HS-27A (cell line): ENCODE measurements around the gene ADPGK.
"Not testable (repeated sequence)": the region's sequence is repeated elsewhere in the genome, so short reads cannot be mapped to it uniquely, and the experiment has no call there.

Experiments used
- DNase-seq: peaks from one replicate; pipeline ENCODE4 v3.0.0-alpha.2; 2012; ENCODE audit warnings: low read depth, missing footprints

ADPGK gene

GRCh38 chr15:72783640-72784455 lies at the start of gene ADPGK:
ADPGK (minus strand) TSS chr15:72783758; CDS start chr15:72783691, 67 bp downstream.
- DNase-seq: peak; percentile 90

DNA sequence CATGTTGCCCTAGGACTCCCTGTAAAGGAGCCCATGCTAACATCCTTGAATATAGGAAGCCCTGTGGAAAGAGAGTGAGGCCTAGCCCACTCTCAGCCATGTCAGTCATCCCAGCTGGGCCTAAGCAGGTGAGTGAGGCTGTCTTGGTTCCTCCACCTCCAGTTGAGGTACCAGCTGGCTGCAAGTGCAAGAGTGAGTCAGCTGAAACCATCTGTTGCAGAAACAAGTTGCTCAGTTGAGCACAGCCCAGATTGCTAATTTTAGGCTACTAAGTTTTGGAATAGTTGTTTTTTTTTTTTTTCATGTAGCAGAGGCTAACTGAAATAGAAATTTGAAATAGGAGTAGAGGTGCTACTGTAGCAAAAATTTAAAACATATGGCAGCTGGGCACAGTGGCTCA lies 43.7 kb upstream of the ADPGK start:
- DNase-seq: no peak

GRCh38 chr15:72826611-72827010 lies 43.1 kb upstream of the ADPGK start:
- no peak for DNase-seq

- DNase-seq: no peak
Measured at GRCh38 chr15:72825829-72826228, 42.3 kb upstream of the ADPGK start.

DNA sequence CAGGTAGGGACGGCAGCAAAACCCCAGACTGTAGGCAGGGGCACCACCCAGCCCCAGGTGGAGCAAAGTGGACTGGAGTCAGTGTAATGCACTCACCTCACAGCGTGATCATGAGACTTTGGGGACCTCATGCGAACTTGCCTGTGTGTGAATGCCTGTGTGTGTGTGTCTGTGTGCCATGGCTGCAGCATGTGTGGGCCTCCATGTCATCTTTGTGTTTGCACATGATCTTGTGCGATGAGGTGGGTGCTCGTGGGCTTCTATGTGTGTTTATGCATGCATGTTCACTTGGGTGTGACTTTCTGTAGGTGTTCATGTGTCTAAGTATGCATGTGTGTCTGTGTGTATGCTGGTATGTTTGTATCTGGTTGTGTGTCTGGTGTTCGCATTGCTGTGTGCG lies 41.2 kb upstream of the ADPGK start:
- no peak for DNase-seq

GRCh38 chr15:72824112-72824511 lies 40.6 kb upstream of the ADPGK start:
- no peak for DNase-seq

- no peak for DNase-seq
Measured at GRCh38 chr15:72820278-72820677, 36.7 kb upstream of the ADPGK start.

GRCh38 chr15:72818632-72819031 lies 35.1 kb upstream of the ADPGK start:
- no peak for DNase-seq

GRCh38 chr15:72813345-72814004 lies 29.9 kb upstream of the ADPGK start:
- DNase-seq: no peak

GRCh38 chr15:72809329-72809728 lies 25.8 kb upstream of the ADPGK start:
- no peak for DNase-seq

- not testable (repeated sequence) for DNase-seq
Measured at GRCh38 chr15:72807346-72807745, 23.8 kb upstream of the ADPGK start.

- no peak for DNase-seq
Measured at GRCh38 chr15:72803006-72803405, 19.4 kb upstream of the ADPGK start.

DNA sequence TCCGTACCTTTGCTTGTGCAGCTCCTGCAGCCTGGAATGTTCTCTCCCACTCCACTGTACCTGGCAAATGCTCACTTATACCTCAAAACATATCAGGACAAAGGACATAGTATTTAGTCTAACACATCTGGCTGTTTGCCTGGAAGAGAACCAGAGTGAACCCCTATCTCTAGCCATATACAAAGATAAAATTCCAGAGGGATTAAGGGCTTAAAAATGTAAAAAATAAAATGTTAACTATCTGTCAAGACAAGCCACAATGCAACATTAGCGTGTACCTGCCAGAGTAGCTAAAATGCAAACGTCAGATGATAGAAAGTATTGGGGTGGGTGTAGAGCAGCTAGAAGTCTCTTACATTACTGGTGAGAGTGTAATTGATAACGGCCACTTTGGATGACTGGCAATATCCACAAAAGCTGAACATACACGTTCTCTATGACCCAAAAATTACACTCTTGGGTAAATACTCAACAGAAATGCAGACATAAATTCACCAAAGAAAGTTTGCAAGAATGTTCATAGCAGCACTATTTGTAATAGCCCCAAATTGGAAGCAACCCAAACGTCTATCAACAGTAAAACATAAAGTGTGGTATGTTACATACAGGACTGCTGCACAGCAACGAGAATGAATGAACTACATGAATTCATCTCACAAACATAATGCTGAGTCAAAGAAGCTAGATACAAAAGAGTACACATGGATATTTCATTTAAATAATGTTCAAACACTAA lies 18.2 kb upstream of the ADPGK start:
- no peak for DNase-seq

GRCh38 chr15:72800833-72801481 lies 17.4 kb upstream of the ADPGK start:
- DNase-seq: no peak

DNA sequence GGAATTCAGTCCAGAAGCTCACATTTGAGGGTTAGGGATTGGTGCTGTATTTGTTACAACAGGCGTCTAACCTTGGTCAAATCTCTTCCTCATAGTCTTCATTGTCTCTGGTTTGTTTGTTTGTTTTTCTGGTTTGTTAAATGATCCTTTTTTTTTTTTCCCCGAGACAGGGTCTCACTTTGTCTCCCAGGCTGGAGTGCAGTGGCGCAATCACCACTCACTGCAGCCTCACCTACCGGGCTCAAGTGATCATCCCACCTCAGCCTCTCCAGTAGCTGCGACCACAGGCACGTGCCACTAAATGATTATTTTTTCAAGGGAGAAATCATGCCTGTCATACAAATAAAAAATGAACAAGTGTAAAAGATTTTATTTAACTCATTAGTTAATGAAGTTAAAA lies 14.3 kb upstream of the ADPGK start:
- no peak for DNase-seq

GRCh38 chr15:72797338-72797689 lies 13.8 kb upstream of the ADPGK start:
- no peak for DNase-seq

GRCh38 chr15:72796515-72797337 lies 13.2 kb upstream of the ADPGK start:
- DNase-seq: peak; percentile 30

DNA sequence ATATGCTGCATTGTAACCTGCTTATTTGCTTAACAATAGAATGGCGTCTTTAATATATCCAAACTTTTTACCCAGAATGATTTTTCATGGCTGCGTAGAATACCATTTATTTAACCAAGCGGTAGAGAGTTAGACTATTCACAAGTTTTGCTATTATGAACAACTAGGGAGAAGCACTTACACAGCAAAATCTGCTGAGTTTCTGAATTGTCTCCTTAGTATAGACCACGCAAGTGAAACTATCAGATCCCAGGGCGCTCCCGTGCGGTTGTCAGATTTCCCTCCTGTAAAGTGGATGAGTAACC lies 12.6 kb upstream of the ADPGK start:
- DNase-seq: no peak

GRCh38 chr15:72793766-72794660 lies 10.5 kb upstream of the ADPGK start:
- no peak for DNase-seq

DNA sequence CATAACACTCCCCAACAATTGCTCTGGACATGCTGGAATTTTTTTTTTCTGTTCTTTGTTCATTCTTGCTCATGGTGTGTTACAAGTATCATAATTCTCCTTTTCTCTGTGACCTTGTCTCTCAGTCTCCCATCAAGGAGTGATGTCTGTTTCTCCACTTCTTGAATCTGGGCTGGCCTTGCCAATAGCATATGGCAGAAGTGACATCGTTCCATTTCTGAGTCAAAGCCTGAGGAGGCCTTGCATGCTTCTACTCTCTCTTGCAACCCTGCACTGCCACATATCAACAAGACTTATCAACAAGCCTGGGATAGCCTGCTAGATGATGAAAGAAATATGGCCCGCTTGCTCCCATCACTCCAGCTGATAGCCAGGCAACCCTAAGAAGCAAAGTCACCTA lies 8.9 kb upstream of the ADPGK start:
- no peak for DNase-seq
